HG03103 (cell line): ENCODE measurements around the gene BTBD9.

Experiments used
- ATAC-seq: cut with Tn5 transposase; IDR thresholded peaks from one replicate; pipeline ENCODE4 v1.9.1; 2021; ENCODE audit warnings: low read depth; ENCODE audit not compliant: unreplicated experiment

BTBD9 gene

DNA sequence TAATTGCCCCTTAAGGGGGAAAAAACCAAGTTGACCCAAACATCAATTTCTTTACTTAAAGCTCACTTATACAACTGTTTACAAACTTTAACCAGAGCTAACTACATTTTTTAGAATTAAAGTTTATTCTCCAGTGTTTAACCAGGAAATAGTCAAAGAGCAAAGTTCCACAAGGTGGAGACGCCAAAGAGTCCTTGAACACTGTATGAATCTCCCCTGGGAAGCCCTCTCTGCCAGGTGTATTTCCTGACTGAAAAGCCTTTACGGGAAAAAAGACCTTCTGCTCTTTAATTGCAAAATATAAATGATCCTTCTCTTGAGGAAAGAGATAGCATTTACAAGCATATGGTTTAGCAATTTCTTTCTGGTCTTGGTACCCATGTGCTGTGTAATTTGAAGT, 36.2 kb downstream of the BTBD9 start:
- no peak for ATAC-seq

DNA sequence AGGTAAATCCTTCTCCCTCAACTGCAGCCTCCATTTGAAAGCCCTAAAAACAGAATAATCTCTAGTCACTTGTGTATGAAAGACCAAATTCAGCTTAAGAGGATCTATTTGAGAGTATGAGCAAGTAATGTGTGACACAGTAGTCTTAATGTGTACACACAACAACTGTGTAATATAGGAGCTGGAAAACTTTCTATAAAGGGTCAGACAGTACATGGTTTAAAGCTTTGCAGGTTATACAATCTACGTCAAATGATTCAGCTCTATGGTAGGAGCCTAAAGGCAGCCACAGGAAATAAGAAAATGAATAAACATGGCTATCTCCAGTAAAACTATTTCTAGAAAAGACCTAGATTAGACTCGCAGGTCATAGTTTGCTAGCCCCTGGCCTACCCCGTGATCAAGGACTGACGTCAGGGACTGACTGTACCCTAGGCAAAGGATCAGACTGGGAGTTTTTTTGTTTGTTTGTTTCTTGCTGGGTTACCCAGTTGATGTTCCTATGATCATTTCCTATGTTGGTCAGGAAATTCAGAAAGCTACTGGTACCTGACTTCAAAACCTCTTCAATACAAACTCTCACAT, 39.7 kb downstream of the BTBD9 start:
- ATAC-seq, result no peak

DNA sequence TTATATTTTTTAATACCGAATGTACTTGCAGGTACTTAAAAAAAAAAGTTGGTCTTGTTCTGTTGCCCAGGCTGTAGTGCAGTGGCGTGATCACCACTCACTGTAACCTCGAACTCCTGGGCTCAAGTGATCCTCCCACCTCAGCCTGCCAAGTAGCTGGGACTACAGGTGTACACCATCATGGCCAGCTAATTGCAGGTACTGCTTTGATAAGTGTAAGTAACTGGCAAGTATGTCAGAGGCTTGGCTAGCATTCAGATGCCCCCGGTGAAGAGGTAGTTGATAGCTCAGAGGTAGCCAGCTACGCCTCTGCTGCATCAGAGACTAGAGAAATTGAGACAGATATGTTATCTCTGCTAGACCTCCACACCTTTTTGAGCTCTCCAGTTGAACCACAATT, 40.5 kb downstream of the BTBD9 start:
- ATAC-seq, result no peak

DNA sequence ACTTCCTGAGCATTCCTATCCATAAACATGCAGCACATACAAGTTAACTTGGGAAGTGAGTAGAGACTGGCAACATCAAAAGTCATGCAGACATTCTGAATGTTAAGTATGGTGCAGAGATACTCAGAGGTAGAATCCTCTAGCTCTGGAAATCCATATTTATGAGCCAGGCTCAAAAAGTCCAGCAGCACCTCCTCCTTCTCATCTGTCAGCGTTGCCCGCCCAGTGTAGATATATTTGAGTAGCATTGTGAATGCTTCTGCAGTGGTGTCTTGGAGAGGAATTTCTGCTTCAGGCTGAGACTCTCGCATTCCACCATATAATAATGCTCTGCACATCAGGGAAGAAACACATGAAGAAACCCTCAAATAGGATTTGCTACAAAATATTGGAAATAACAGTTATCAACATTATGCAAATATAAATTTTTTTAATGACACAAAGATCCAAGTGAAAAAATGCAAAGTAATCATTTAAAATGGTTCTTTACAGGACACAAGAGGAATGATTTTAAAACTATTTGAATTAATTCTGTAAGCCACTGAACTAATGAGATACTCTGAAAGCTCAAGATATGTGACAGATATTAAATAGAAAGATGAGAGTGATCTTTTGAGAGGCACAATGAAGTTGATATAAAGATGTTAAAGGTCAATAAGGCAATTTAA, 45.6 kb downstream of the BTBD9 start:
- ATAC-seq, result no peak

DNA sequence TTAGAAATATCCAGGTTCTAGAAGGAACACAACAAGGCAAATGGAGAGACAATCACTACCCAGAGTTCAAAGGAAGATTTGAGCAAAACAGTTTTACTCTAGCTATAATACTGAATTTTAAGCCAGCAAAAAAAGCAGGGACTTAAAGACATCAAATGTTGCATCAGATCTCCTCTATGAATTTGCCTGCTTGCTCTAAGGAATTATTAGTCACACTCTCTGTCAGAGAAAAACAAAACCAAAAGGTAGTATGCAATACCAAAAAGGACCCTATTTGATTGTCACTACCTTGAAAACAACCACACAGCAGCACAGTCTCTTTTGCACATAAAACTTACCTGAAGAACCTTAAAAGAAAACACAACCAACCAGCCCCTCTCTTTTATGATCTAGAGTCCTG, 46.3 kb downstream of the BTBD9 start:
- ATAC-seq, result no peak

DNA sequence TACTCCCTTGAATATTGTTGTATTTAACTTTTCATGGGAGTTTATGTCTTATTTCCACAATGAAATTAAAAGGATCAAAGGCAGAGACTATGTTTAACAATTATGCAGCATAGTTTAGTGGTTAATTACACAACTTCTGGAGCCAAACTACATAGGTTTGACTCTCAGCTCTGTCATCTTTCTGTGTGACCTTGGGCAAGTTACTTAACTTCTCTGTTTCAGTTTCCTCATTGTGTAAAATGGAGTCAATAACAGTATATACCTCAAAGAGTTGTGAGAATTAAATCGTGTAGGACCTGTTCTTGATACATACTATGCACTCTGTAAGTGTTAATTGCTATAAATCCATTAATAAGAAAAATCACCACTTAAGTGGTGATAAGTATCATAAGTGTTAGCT, 48.3 kb downstream of the BTBD9 start:
- no peak for ATAC-seq

DNA sequence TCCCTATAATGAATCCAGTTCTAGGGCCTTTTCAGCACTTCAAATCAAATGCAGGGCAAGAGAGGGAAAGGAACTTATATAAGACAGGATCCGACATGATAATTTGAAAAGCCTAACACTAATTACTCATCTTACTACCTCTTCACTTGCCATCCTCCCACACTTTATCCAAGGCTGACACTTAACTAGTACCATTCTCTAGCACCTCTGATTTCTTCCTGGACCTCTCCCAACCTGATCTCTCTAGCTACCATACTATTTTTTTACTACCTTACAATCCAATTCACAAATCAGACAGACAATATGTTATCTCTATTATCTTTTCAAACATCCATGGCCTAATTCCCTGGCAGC, 50.4 kb downstream of the BTBD9 start:
- no peak for ATAC-seq

DNA sequence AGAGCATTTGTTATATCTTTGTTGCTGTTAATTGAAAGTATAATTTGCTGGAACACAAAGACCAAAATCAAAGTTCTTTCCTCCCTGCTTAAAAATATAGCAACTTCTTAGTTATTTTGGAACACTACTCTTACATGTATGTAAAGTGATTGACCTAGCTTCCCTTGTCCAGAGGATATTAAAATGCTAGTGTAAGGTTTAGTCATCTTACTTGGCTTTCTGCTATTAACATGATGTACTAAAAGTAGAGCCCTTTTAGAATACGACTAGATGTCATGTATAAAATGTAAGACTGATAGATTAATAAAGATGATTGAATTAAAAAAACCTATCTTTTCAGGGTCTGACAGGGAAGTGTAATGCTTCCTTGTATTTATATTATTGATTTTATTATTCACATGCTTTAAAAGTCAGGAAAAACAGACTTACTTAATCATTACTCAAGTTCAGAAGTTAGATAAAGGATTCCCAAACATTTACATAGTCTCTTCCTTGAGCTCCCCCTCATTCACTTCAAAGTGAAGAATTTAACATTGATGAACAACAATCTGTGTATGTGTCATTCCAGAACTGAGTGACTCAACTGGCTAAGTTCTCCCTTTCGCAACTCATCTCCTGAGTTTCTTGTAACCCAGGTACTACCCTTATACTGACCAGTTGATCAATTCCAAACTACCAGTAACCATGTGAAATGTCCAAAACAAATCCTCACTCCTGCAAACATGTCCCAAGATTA, 50.9 kb downstream of the BTBD9 start:
- ATAC-seq, result no peak

DNA sequence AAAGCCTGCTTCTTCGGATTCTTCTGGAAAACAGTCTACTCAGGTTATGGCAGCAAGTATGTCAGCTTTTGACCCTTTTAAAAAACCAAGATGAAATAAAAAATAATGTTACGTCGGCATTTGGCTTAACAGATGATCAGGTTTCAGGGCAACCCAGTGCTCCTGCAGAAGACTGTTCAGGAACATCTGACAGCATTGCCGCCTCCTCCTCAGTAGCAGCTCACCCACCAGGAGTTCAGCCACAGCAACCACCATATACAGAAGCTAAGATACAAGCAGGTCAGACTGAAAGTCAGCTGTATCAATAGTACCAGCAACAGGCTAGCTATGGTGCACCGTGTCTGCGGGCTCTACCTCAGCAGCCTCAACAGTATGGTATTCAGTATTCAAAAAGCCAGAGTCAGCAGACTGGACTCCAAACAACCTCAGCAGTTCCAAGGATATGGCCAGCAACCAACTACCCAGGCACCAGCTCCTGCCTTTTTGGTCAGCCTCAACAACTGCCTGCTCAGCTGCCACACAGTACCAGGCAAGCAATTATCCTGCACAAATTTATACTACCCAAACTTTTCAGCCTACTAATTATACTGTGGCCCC, 51.9 kb downstream of the BTBD9 start:
- ATAC-seq, result no peak

DNA sequence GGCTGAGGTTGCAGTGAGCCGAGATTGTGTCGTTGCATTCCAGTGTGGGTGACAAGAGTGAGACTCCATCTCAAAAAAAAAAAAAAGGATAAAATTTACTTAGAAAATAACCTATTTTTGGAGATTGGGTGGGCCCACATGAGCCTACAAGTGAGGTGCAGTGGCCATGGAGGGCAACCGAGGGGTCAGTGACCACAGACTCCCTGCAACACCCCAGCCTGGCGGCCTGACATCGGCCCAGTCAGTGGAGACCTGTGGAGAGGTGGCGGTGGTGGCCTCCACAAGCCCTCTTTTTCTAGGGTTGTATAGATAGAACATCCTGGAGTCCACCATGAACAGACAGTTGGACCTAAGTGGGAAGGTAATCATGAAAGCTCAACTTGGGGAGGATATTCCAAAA, 52.7 kb downstream of the BTBD9 start:
- no peak for ATAC-seq

DNA sequence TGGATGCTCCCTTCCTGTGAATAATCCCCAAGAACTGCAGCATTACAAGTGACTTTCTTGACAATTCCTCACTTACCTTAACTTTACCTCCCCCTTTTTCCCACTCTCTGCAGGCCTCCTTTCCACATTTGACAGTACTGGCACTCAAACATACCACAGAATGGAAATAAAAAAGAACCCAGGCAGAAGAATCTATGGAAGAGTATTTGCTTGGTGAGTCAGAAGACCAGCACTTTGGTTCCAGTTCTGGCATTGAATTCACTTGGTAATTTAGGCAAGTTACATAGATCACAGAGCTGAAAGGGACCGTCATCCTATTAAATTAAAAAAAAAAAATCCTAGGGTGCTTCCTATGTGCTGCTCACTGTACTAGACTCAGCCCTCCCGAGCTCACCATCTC, 55.0 kb downstream of the BTBD9 start:
- no peak for ATAC-seq

DNA sequence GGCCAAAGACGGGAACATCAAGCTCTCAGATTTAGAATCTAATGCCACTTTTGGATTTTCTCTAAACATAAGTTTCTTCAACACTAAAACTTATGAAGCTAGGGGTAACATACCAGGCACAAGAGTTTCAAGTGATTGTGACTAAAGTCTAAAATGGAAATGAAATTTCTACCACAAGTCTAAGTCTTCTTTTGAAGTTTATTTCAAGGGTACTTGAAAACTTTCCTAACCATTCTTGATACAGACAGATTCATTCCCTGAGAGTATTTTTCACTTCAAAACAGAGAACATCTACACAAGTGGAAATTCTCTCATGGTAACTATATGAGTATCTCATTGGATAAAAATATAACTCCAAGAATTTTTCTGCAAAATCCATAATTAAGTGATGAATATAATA, 56.2 kb downstream of the BTBD9 start:
- ATAC-seq, result no peak

DNA sequence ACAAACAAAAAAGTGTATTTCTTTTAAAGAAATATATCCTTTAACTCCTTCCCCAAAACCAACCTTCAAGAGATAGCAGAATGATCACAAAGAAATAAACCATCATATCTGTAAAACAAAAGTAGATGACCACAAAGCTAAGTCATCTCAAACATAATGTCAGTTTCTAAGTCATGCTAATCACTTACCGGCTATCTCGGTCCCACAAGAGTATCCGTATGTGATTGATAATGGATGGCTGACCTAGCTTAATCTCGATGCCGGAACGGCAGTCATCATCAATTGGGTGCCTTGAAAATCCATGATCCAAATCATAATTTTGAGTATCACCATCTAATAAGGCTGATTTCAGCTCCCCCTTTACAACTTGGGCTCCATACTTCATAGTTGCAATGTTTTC, 59.7 kb downstream of the BTBD9 start:
- ATAC-seq, result no peak

DNA sequence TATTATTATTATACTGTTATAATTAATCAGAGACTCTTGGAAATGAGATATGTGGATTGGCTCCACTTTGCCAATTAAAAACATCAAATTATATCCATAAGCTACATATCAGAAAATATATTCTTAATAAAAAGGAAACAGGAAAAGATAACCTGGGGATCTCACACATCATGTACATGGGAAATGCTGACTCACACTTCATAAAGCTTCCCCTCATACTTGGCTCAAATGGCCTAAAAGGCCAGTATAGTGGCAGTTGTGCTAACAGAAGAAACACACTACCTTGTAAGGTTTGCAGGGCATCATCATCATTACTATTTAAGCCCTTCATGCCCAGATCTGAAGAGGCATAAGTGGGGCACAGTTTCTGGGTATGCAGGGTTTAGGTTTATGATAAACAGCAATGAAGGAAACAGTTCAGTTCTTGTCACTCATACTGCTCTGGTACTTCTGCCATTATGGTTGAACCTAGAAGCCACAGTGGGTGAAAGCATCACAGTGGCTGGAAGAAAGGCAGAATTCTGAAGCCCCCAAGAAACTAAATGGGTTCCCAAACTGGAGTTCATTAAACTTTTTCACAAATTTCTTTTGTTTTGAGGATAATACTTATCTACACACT, 60.6 kb downstream of the BTBD9 start:
- ATAC-seq, result no peak

DNA sequence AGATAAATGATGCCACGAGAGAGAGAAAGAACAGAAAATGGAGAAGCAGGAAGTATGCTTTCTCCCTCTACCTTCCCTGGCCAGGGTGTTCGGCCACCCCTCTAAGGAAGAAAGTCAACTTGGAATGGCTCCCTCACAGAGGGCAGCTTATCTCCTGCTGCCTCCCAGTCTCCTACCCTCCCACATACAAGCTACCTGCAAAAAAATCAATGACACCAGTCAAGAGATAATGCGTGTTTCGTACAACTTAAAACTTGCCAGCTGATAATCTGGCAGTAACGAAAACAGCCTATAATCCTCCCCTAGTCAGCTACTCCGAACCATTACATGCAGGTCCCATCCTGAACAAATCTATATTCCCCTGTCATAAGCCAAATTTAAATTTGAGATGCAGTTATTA, 61.7 kb downstream of the BTBD9 start:
- no peak for ATAC-seq

DNA sequence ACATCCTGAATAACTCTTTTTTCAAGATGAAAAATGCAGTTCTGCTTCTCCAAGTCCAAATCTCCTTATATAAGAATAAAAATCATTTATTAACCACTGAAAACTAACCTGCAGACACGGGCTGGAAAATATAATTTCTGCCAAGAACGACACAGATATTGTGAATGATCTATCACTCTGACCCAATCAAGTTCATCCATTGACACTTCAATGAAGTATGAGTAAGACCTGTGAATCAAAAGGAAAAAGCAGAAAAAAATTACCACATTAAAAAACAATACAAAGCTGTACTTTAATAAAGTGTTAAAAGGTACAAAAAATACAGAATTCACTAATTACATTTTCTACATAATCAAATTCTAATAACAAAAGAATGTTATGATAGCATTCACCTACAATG, 62.2 kb downstream of the BTBD9 start:
- no peak for ATAC-seq

DNA sequence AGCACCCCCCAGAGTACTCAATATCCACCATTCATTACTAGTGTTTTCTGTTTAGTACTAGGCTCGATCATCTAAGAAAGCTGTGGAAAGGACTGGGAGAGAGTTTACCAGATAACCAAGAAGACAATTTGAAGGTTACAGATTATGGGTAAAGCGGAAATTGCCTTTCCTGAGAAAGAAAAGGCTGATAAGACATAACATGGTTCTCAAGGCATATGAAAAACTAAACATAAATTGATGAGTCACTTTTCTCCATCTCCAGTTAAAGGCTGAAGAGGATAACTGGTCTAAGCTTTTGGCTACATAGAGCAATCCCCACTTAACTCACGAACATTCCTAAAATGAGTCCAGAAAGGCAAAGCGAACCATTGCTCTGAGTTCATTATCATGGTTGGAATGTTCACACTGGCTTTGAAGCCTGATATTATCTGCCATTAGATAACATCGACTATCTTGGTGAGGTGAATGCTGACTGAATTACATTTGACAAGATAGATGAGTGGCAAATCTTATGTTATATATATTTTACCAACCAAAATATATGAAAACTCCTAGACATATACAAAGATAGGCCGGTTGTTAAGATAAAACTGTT, 65.8 kb downstream of the BTBD9 start:
- ATAC-seq, result no peak

DNA sequence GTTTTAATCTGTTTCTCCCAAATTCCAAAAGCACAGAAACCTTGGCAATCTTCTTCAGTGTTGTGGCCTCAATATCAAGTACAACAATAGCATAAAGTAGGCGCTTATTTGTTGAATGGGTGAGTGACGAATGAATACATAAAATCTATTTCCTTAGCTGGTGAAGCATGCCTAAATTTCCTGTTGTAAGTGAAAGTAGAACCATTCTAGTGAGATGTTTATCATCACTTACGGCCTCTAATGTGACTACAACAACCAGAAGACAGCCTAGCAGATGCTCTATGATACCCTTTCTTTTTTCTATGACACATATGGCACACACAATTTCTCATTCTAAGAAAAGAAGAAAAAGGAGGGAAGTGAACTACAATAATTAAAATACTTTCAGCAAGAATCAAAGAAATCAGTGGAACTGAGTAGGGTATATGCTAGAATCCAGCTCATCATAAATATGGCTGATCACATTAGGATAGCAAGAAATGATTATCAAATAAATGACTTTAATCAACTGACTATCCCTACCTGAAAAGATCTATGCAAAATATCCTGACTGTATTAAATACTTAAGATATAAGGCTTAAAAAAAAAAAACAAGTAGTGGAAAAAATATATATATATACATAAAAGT, 67.4 kb downstream of the BTBD9 start:
- no peak for ATAC-seq

DNA sequence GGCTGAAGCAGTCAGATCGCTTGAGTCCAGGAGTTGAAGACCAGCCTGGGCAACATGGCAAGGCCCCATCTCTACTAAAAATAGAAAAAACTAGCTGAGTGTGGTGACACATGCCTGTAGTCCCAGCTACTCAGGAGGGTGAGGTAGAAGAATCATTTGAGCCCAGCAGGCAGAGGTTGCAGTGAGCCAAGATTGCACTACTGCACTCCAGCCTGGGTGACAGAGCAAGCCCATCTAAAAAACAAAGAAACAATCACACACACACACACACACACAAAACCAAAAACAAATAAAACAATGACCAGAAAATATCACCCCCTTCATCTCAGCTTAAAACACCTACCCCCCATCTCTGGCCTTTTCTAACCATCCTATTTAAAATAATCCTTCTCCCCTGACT, 68.0 kb downstream of the BTBD9 start:
- ATAC-seq, result no peak

DNA sequence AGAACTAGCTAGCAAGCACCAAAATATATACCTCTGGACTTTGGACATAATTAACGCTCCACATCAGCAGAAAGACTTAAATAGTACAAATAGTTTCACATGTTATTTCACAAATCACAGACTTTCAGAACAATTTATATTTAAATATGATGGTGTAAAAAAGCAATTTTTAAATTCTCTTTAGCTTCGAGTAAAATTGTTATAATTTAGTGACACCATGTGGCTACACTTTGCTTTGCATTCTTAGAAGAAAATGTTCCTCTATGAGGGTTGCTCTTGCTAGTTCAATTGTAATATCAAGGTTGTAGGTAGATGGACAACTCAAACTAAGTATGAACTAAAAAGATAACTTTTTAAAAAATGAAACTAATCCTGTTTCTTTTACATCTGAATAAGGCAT, 69.0 kb downstream of the BTBD9 start:
- ATAC-seq, result no peak

DNA sequence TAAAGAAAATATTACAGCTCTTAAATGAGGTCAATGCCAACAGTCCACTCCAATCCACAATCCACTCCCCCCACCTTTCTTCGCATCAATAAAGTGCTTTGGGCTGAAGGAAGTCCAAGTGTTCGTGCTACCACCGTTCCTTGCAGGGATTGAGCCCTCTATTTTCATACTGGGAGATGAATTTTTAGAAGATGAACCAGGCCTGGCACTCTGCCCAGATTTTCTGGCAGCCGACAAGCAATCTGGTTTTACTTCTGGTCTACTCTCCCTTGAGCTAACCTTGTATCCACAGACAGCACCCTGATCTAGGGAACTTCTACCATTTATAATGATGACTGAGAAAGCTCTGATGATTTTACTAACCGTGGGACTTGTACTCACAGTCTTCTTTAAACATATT, 72.3 kb downstream of the BTBD9 start:
- no peak for ATAC-seq
